WERI-Rb-1 (cell line): Measurements from ENCODE around the gene BMP10.

ENCODE experiments used
- DNase-seq: peaks from one replicate; pipeline ENCODE4 v3.0.0-alpha.2; 2020
- H3K27ac ChIP-seq: fragments of 250-450 bp; sonication (Bioruptor Pico); 2 replicates; pipeline ENCODE4 v1.5.1; 2020; ENCODE audit warnings: mild to moderate bottlenecking, moderate library complexity
- H3K27me3 ChIP-seq: fragments of 250-450 bp; sonication (Bioruptor Pico); 2 replicates; pipeline ENCODE4 v1.5.1; 2021; ENCODE audit warnings: mild to moderate bottlenecking, low read depth, moderate library complexity; ENCODE audit not compliant: insufficient read depth, severe bottlenecking
- H3K36me3 ChIP-seq: fragments of 250-450 bp; sonication (Bioruptor Pico); 2 replicates; pipeline ENCODE4 v1.5.1; 2020; ENCODE audit warnings: mild to moderate bottlenecking, moderate library complexity
- H3K4me3 ChIP-seq: 2 replicates; pipeline ENCODE4 v1.5.1; 2011; ENCODE audit warnings: low read depth, mild to moderate bottlenecking, control low read depth, low read length
- H3K9me3 ChIP-seq: fragments of 250-450 bp; sonication (Bioruptor Pico); 2 replicates; pipeline ENCODE4 v1.5.1; 2021; ENCODE audit warnings: mild to moderate bottlenecking, moderate library complexity; ENCODE audit not compliant: severe bottlenecking
- TF ChIP-seq, protein P1 (sequence below): IDR thresholded peaks from 2 replicates; pipeline ENCODE4 v1.5.1; 2011; ENCODE audit warnings: low read depth, mild to moderate bottlenecking, control low read depth, inconsistent platforms, low read length

BMP10 gene

DNA sequence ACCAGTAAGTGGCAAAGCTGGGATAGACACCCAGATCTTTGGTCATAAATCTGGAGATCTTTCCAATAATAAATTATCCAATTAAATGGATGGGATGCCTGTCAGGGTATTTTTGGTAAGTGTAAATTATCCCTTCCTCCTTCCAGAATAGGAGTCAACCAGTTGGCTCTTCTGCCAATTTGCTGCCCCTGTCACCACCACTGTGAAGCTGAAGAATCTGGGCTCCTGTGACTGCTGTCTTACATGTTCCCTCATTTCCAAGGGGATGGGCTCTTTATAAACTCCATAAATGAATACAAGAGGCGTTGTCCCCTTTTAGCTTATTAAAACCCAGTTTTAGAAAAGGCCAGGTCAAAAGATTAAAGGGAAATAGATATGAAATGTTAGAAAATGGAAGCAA, 17.8 kb upstream of the BMP10 start:
- Histone ChIP-seq H3K9me3 (no peaks in the 10 kb centered on the region), H3K27ac (no peak overlapping the region), H3K27me3 (peaks cover 50% of the 10 kb centered on the region), H3K4me3 (no peak overlapping the region), H3K36me3 (no peaks in the 10 kb centered on the region)
- DNase-seq, result no peak
- TF ChIP-seq, protein P1, sequence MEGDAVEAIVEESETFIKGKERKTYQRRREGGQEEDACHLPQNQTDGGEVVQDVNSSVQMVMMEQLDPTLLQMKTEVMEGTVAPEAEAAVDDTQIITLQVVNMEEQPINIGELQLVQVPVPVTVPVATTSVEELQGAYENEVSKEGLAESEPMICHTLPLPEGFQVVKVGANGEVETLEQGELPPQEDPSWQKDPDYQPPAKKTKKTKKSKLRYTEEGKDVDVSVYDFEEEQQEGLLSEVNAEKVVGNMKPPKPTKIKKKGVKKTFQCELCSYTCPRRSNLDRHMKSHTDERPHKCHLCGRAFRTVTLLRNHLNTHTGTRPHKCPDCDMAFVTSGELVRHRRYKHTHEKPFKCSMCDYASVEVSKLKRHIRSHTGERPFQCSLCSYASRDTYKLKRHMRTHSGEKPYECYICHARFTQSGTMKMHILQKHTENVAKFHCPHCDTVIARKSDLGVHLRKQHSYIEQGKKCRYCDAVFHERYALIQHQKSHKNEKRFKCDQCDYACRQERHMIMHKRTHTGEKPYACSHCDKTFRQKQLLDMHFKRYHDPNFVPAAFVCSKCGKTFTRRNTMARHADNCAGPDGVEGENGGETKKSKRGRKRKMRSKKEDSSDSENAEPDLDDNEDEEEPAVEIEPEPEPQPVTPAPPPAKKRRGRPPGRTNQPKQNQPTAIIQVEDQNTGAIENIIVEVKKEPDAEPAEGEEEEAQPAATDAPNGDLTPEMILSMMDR, result no peak

- DNase-seq, result no peak
- no peak overlapping the region for H3K27ac ChIP-seq
- no peak overlapping the region for H3K4me3 ChIP-seq
- H3K9me3 ChIP-seq, result no peaks in the 10 kb centered on the region
- TF ChIP-seq, protein P1, result no peak
- peaks cover 55% of the 10 kb centered on the region for H3K27me3 ChIP-seq
- no peaks in the 10 kb centered on the region for H3K36me3 ChIP-seq
These were observed 17.0 kb upstream of the BMP10 start for GRCh38 chr2:68888038-68888704.

GRCh38 chr2:68885811-68886075, 14.5 kb upstream of the BMP10 start:
- no peaks in the 10 kb centered on the region for H3K9me3 ChIP-seq
- DNase-seq, result no peak
- peaks cover 61% of the 10 kb centered on the region for H3K27me3 ChIP-seq
- TF ChIP-seq, protein P1, result no peak
- H3K4me3 ChIP-seq, result no peak overlapping the region
- no peak overlapping the region for H3K27ac ChIP-seq
- no peaks in the 10 kb centered on the region for H3K36me3 ChIP-seq

DNA sequence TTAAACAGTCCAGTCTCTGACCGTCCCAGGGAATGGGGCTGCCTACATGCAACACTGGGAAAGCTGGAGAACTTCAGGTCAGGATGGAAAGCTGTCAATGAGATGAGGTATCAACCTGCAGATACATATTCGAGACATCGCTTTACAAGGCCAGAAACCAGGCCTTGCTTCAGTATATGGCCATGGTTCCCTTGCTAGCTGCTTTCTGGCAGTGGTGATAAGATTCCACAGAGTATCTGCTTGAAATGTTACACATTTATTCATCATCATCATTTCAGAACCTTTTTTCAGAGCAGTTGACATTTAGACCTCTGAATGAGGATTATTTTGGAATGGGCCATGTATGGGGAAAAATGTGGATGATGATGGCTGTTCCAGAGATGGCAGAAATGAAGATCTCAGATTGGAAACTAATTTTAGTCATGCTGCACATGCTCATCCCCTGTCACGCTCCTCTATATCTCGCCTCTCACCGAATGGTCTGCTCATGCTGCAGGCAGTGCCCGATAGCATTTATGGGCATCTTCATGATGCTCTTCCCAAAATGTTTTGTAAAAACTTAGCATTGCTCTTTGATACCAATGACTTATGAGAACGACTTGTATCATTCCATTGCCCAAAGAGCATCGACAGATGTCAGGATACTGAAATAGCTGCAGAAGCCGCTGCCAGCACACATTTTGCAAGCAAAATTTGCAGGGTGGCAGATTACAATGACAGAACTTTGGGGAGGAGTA, 14.0 kb upstream of the BMP10 start:
- Histone ChIP-seq H3K36me3 (no peaks in the 10 kb centered on the region), H3K9me3 (no peaks in the 10 kb centered on the region), H3K27ac (no peak overlapping the region), H3K27me3 (peaks cover 66% of the 10 kb centered on the region), H3K4me3 (no peak overlapping the region)
- TF ChIP-seq, protein P1, result no peak
- DNase-seq, result no peak

DNA sequence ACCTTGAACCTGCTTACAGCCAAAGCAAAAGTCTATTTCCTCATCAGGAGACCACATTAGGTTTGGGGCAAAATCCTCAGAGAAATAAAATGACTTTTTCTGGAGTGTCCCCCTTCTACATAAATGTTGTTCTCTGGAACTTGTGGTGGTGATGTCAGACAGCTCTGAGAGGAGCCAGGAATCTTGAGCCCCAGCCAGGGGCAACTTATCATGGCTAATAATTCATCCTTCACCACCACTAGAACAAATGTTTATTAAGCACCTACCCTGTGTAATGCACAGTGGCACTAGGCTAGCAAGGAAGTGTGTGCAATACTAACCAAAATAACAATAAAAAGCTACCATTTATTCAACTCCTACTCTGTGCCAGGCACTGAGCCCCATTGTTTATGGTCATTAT, 9.0 kb upstream of the BMP10 start:
- Histone ChIP-seq H3K27me3 (peaks cover 67% of the 10 kb centered on the region), H3K9me3 (no peaks in the 10 kb centered on the region), H3K4me3 (no peak overlapping the region), H3K36me3 (no peaks in the 10 kb centered on the region), H3K27ac (no peak overlapping the region)
- TF ChIP-seq, protein P1, result no peak
- DNase-seq, result no peak

GRCh38 chr2:68879296-68879695, 8.1 kb upstream of the BMP10 start:
- Histone ChIP-seq H3K27ac (no peak overlapping the region), H3K9me3 (no peaks in the 10 kb centered on the region), H3K36me3 (no peaks in the 10 kb centered on the region), H3K4me3 (no peak overlapping the region), H3K27me3 (peaks cover 66% of the 10 kb centered on the region)
- DNase-seq, result no peak
- TF ChIP-seq, protein P1, result no peak
